ENCODE measurements around the gene PDILT. TPM values are rescaled to one million over a fixed set of nuclear protein-coding genes. Genes with fewer than 3 reads are reported as not detected.

PDILT gene
- total RNA-seq (2022; extraction: Qiagen RNA extraction; ENCODE audit: low read depth), result not detected in 5 replicates

GRCh38 chr16:20404637-20405036 lies at the start of gene PDILT:
Gene PDILT, minus strand, starts transcription at chr16:20404737. Its CDS starts 5,437 bp downstream, at chr16:20399300.

GRCh38 chr16:20451364-20451763 lies 46.8 kb upstream of the PDILT start, which contains the start of gene ACSM2A:
Gene ACSM2A, plus strand, starts transcription at chr16:20451521. Its CDS starts 8,594 bp downstream, at chr16:20460115.

GRCh38 chr16:20409398-20410120 lies 5.0 kb upstream of the PDILT start, which contains the start of gene ACSM5:
Gene ACSM5, plus strand, starts transcription at chr16:20409534. Its CDS starts 1,951 bp downstream, at chr16:20411485.

GRCh38 chr16:20352615-20353014 lies 51.9 kb downstream of the PDILT start, which contains the start of gene UMOD:
Gene UMOD, minus strand, starts transcription at chr16:20352715. Its CDS starts 1,978 bp downstream, at chr16:20350737.

GRCh38 chr16:20327444-20328041 lies 77.0 kb downstream of the PDILT start, which contains the start of gene GP2:
Gene GP2, minus strand, starts transcription at chr16:20327513. Its CDS starts 1,082 bp downstream, at chr16:20326431.

Other genes starting within 250 kb of the PDILT start
- gene GP2, start 77.2 kb downstream of the PDILT start, total RNA-seq (2022; extraction: Qiagen RNA extraction; ENCODE audit: low read depth), result not detected in 5 replicates
- gene UMOD, start 52.0 kb downstream of the PDILT start, total RNA-seq (2022; extraction: Qiagen RNA extraction; ENCODE audit: low read depth), result not detected in 5 replicates
- gene ACSM5, start 4.8 kb upstream of the PDILT start, total RNA-seq (2022; extraction: Qiagen RNA extraction; ENCODE audit: low read depth), result not detected in 5 replicates
- not detected in 5 replicates for gene ACSM2A, start 46.8 kb upstream of the PDILT start, total RNA-seq (2022; extraction: Qiagen RNA extraction; ENCODE audit: low read depth)
- gene ACSM2B, start 171.6 kb upstream of the PDILT start, total RNA-seq (2022; extraction: Qiagen RNA extraction; ENCODE audit: low read depth), result not detected in 5 replicates

Data from A549 treated with RU486 at 1 μM for 4 hours (cell line).